Measurements from ENCODE around the gene ADGRV1.
"Not testable (repeated sequence)": the region's sequence is repeated elsewhere in the genome, so short reads cannot be mapped to it uniquely, and the experiment has no call there.

ADGRV1 gene

DNA sequence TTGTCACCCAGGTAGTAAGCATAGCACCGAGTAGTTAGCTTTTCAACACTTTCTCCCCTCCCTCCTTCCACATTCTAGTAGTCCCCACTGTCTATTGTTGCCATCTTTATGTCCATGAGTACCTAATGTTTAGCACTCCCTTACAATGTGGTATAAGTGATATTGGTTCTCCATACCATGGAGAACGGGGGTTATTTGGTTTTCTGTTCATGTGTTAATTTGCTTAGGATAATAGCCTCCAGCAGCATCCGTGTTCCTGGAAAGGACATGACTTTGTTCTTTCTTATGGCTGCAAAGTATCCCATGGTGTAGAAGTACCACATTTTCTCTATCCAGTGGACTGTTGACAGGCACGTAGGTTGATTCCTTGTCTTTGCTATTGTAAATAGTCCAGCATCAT, 353.9 kb downstream of the ADGRV1 start:
- no peak for DNase-seq

DNA sequence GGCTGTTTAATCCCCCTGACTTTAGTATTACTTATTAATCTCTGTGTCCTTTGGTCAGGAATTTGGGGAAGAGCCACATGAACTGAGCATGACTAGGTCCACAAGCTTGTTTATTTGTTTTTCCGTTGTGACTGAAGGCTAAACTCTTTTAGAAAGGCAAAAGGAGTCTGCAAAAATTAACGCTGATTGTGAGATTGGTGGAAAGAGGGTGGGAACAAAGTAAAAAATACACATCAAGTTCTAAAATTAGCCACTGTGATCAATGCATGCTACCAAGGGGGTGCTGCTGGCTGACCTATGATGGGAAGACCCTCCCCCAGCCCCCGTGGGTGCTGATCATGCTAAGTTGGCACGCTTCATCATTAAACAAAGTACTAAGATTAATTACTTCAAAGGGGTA, 356.8 kb downstream of the ADGRV1 start:
- DNase-seq = no peak

DNA sequence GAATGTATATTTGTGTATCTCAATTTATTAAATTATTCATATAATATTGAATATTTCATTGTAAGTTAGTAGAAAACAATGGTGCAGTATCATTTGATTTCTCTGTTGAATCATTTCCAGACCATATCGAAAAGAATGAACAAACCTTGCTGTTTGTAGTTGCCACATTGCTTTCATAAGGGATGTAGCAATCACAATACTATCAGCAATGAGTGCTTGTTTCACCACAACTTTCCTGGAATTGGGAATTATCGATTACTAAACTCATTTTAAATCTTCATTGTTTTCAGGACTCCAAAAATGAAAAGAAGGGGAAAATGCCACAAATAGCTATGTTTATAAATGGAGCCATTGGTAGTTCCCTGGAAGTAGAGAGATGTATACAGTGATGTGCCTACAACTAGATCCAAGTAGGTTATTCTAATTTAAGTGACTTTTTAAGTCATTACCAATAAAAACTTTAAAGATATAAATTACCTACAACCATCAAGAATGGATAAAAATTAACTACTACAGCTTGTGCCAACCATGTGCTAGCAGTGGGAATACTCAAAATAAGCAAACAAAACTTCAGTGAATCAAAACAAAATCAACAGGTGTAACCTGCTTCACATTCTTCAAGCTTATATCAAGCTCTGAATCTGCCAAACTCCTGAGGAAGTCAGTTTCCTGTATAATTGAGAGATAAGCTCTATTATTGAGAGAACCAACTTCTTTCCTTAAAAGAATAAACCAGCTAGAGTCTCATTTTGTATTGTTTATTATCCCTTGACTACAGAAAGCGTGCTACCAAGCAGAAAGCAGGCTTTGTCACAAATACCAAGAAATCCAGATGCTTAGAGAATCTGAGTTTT, 358.6 kb downstream of the ADGRV1 start:
- DNase-seq = no peak

DNA sequence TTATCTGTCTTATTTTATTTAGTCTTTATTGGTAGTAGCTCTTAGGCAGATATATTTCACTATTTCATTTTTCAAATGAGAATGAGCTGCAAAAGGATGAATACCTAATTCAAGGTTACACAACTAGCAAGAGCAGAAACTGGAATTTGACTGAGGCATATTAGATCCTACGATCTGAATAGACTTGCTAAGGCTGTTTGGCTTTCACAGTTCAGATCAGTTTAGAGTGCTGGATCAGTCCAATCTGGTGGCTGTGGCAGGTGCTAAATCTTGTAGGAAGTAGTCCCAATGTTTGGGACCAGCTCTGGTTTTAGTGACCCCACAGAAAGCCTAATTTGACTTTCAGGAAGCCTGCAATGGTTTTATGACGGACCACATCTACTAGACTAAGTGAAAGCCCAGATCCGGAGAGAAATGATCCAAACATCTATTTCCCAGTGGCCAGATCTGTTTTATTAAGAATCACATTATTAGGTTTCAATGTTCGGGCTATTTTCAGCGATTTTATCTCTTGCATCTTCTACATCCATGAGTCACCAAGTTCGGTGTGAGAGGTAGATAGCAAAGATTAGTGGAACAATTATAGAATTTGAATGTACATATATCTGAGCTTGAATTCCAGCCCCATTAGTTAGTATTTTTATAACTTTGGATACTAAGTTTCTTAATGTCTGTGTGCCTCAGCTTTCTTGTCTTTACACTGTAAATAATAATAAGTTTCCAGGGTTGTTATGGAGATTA, 359.5 kb downstream of the ADGRV1 start:
- no peak for DNase-seq

DNA sequence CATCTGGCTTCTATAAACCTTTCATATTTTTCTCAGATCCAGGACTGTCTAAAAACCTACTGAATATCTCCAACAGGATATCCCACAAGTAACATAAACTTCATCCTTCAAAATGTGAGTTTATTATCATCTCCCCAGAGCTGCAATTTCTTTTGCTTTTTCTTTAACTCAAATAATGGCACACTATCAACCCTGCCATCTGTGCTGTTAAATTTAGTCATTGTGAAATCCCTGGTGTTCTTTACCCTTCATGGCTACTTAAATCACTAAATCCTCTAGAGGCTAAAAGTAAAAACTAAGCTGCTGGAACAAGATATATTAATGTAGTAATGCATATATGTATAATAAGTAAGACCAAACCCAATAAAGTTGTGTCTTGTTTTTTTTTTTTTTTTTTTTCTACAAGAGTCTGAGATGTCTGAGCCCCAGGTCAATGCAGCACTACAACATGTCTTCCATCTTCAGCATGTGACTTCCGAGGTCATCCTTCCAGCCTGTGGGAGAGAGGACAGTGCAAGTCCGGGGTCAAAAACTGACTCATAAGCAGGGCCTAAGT, 362.9 kb downstream of the ADGRV1 start:
- no peak for DNase-seq

DNA sequence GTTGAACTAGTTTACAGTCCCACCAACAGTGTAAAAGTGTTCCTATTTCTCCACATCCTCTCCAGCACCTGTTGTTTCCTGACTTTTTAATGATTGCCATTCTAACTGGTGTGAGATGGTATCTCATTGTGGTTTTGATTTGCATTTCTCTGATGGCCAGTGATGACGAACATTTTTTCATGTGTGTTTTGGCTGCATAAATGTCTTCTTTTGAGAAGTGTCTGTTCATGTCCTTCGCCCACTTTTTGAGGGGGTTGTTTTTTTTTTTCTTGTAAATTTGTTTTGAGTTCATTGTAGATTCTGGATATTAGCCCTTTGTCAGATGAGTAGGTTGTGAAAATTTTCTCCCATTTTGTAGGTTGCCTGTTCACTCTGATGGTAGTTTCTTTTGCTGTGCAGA, 365.6 kb downstream of the ADGRV1 start:
- not testable (repeated sequence) for DNase-seq

DNA sequence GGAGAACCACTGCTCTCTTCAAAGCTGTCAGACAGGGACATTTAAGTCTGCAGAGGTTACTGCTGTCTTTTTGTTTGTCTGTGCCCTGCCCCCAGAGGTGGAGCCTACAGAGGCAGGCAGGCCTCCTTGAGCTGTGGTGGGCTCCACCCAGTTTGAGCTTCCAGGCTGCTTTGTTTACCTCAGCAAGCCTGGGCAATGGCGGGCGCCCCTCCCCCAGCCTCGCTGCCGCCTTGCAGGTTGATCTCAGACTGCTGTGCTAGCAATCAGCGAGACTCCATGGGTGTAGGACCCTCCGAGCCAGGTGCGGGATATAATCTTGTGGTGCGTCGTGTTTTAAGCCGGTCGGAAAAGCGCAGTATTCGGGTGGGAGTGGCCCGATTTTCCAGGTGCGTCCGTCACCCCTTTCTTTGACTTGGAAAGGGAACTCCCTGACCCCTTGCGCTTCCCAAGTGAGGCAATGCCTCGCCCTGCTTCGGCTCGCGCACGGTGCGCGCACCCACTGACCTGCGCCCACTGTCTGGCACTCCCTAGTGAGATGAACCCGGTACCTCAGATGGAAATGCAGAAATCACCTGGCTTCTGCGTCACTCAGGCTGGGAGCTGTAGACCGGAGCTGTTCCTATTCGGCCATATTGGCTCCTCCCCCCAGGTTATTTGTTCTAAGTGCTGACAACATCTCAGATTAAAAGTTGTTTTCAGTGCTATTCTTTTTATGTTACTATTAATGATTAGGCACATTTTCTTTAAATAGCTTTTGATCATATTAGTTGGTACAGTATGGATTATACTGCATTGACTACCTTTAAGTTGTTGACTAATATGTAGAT, 370.6 kb downstream of the ADGRV1 start:
- DNase-seq = not testable (repeated sequence)

DNA sequence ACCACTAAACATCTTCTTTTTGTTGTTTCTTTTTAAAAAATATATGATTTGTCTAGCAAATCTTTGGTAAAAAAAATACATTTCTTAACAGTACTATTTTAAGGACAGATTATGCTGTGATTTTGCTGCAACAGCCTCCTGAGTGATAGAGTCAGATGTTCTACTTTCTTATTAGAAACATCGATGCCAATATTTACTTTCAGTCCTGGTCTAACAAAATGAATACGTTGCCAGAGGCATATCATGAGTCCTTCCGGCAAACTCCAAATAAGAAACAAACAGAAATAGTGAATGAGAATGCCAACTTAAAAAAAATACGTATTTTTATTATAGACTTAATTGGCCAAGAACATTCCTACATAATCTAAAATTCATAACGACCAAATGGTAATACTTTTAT, 371.5 kb downstream of the ADGRV1 start:
- no peak for DNase-seq

DNA sequence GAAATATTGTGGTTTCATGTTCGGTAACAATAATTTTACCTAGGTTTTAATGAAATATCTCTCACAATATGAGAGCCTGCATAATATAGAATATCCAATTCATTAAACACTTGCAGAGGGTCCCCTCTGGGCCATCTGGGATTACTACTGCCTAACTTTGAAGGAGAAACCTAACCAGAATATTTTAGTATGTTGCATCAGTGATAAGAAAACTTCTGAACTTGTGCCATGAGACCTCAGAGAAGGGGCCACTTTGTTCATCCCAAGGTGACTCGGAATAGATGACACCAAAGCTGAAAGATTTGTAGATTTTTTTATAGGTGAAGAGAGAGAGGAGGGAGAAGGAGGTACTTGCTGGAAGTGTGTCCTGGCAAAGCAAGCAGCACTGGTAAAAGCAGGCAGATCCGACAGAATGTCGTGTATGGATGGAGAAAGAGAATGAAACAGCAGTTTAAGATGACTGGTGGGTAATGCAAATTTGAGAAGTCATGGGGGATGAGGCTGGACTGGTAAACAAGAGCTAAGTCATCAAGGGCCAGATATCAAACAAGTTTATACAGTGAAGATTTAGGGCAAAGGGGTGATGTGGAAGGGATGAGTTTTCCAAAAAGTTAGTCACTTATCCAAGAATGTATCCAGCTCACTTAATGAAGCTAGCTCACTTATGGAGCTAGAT, 372.3 kb downstream of the ADGRV1 start:
- no peak for DNase-seq

DNA sequence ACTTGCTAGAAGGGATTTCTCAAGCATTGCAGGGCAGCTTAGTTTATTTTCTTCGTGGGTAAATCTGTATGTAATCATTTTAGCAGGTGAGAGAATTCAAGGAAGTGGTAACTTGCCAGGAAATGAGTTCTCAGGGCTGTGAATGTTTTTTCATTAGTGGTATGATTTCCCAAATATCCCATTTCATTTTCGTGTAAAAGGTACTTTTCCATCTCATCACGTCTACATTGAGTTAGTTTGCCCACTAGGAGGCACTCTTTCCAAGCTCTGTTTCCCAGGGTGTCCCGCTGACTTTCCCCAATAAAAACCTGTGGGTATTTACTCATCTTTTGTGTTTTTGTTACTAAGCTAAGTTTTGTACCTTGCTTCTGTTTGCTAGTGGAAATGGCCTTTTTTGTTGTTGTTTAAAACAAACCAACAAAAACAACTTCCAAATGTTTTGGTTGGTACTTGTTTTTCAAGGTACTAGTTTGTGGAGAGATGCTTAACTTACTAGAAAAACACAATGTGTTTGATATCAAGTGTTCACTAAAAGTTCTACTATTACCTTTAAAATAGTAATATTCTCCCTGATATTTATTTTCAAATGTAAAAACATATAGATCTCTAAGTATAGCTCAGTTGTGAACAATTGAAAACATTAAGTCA, 373.6 kb downstream of the ADGRV1 start:
- peak; percentile 8 for DNase-seq

DNA sequence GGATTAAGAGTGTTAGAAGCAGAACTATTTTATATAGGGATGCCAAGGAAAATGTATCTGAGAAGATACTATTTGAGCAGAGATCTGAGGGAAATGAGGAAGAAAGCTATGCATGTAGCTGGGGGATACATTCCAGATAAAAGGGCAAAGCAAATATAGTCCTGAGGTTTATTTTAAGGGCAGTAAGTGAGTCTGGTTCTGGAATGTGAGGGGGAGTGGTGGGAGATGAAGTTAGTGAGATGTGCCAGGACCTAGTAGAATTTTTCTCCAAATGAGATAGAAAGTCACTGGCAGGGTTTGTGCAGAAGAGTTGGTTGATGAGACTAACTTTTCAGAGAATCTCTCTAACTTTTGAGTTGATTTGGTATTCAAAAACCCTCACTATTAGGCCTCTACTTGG, 374.7 kb downstream of the ADGRV1 start:
- no peak for DNase-seq

DNA sequence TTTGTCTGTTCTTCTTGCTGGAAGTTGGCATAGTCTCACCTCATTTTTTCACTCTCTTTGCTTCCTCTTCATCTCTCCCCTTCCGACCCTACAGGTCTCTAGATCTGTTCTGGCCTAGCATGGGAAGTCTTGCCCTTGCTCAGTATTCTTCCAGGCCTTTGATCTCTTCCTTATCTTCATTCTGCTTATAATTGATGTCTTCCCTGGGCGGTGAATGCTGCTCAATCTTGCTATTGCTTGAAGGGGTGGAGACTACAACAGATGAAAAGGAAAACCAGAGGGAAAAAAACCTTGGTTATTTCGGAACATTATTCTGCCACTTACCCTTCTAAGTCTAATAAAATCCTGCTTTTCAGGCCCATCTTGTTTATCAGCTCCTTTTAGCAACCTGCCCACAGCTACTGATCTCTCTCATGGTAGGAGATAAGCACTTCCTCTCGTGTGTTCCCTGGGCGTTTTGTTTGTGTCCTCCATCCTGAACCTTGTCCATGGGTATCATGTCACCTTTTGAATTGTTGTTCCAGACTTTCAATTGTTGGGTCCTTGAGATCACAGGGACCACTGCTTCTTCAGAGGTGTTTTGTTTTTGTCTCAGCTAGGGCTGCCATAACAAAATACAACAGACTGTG, 375.6 kb downstream of the ADGRV1 start:
- DNase-seq = no peak

DNA sequence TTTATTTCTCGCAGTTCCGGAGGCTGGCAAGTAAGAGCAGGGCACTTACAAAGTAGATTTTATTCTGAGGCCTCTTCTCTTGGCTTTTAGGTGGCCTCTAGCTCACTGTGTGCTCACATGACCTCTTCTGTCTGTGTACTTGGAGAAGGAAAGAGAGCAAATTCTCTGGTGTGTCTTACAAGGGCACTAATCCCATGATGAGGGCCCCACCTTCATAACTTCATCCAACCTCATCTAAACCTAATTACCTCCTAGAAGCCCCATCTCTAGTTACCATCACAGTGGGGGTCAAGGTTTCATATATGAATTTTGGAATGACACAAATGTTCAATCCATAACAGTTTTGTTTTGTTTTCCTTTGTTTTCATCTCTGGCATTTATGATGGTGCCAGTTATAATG, 376.1 kb downstream of the ADGRV1 start:
- DNase-seq = no peak

DNA sequence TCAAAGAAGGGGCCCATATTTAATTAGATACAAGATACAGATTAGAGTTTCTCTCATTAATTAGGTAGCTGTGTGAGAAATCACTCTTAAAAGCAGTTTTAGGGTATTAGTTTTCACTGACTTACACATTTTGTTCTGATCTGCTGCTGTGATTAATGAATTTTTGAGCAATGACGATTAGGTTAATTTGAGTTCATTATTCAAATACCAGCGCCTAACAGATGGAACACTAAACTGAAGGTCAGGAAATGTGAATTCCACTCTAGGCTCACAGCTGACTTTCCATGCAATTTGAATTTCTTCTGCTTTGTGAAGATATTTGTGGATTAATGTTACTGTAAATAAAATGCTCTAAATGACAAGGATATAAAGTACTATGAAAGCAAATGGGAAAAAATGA, 380.6 kb downstream of the ADGRV1 start:
- DNase-seq = no peak

DNA sequence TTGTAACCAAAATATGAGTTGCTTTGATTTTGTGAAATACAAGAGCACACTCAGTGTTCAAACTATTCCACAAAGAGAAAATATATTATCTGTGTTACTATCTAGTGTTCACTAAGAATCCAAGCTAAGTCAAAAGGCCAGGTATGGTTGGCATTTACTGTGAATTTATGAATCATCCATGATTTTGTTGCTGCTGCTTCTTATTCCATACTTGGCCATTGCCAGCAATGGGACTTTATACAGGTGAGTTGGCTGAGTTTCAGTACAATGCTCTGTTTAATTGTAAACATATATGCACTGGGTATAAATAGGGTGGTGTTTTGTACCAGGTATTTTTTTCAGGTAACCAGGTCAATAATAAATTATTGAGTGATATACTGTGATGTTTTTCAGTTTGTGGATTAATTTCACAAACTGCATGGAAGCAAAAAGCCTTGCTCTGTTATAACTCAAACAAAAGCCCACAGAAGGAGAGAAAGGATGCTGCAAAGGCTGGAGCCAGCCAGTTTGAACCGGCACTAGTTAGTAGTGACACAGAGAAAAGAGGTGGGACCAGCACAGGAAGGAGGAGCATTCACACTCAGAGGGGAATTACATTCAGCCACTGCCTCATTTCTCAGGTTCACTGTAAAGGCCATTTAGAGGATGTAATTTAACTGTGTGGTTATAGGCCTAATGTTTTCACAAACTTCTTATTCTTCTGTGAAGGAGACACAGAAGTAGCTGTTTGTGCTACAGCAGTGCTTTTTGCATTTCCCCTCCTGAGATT, 381.8 kb downstream of the ADGRV1 start:
- peak; percentile 37 for DNase-seq

DNA sequence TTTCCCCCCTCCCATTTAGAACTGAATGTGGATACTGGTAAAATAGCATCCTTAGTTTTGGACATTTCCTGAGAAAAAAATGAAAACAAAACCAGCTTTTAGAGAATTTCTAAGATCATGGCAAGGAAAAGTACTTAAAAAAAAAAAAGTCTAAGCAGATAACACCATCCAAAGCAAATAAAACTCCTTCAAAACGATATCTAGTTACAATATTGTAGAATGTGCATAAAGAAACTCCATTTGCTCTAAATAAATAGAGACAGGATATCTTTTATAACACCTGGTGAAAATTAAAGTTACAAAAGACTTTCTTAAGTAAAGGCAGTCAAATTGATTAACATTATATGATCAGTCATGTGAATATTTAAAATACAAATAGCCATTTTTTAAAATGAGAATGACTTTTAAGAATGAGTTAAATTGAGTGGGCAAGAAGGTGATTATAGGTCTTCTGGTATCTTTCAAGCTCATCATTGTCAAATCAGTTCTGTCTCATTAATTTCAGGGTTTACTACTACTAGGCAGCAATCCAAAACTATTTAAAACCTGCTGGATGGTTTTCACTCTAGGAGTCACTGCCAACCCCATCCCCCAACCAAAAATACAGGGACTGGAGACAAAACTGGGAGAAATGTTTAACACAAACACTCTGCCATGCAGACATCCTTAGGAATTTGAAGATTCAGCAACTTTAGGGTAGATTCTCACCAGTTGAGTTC, 382.6 kb downstream of the ADGRV1 start:
- DNase-seq = peak; percentile 55

DNA sequence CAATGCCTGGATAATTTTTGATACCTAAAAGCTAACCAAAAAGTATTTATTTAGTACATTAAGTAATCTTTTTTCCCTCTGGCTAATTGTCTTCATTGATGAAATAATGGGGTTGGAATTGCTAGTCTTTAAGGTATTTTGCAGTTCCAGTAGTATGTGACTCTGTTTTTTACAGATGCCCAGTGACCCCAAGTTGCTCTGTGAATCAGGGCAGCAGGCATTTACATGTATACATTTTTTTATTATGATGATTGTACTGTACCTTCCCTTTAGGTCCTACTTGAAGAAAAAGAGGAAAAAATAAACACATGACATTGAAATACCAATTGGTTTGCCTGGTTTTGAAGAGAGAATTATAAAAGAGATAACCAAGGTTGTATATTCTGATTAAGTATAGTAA, 385.5 kb downstream of the ADGRV1 start:
- no peak for DNase-seq

DNA sequence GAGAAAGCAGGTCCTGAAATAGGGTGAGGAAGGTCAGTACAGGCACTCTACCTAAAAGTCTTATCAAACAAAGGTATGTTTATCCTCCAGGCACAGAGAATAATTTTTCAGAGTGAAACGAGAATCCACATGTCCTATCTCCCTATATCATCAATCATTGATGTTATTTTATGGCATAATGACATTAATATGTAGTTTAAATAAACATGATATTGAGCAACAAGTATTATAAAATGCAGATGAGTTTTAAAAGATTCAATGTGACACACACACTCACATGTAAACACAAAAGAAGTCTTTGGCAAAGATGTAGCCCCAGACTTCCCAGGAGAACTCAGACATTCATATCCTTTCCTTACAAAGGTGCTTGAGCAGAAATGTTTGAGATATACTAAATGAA, 389.1 kb downstream of the ADGRV1 start:
- no peak for DNase-seq

DNA sequence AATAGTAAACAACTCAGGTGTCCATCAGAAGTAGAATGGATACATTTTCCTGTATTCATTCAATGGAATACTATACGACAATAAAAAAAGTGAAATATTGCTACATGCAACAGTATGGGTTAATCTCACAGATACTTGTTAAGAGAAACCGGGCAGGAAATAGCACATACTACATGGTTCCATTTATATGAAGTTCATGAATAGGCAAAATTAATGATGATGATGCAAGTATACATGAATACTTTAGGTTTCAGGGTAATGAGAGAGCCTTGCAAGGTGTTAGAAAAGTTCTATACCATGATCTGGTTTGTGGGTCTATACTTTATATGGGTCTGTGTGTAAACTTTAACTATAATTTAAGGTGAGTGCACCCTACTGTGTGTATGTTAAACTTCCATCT, 390.4 kb downstream of the ADGRV1 start:
- DNase-seq = no peak

All from NCI-H1105 treated with DMSO at 0.1 percent for 48 hours (cell line).